ENCODE data around the gene ENO3. TPM values are rescaled to one million over a fixed set of nuclear protein-coding genes. Genes with fewer than 3 reads are reported as not detected.
A peak's percentile ranks its signal among the peaks of the same experiment; 100 is the strongest.

Gene ENO3
- total and polyA plus RNA-seq, 5 experiments from 2014 or later: 1.5 to 36.7 (median 3.0) TPM

- Mint-ChIP-seq H3K27ac (peak overlapping the region in 6 of 10 donors; percentile 40 to 91 (median 62)), H3K4me3 (peak overlapping the region in 8 of 10 donors; percentile 10 to 91 (median 79)), H3K9me3 (no peaks in the 10 kb centered on the region), H3K36me3 (peaks cover 6 to 11% (median 9%) of the 10 kb centered on the region in 3 donors), H3K27me3 (no peaks in the 10 kb centered on the region), H3K4me1 (peaks cover 15 to 34% (median 24%) of the 10 kb centered on the region in 4 donors)
- DNase-seq: no peak
- no peak for ATAC-seq
- POLR2A ChIA-PET: interaction anchor here (0.6 to 25.2 kb wide), 5 partner anchors 9 to 517 kb away, joined by 3 to 635 read pairs (median 3); partner anchors contain the start of genes DHX33, RNF167, SLC25A11 and SPAG7
Observed at GRCh38 chr17:4951486-4951885, 567 bp downstream of the ENO3 start.

- no peaks in the 10 kb centered on the region for H3K9me3 Mint-ChIP-seq
- POLR2A ChIA-PET: interaction anchor here (1.0 to 25.2 kb wide), 4 partner anchors 15 to 45 kb away, joined by 3 to 635 read pairs (median 92); partner anchors contain the start of genes RNF167, SLC25A11 and SPAG7
- peak overlapping the region in 2 of 10 donors; percentile 3 to 8 for H3K27ac Mint-ChIP-seq
- no peak for DNase-seq
- no peak for ATAC-seq
- H3K4me1 Mint-ChIP-seq: peaks cover 12 to 29% (median 22%) of the 10 kb centered on the region in 4 donors
- H3K4me3 Mint-ChIP-seq: peak overlapping the region in 1 of 10 donors; percentile 29
- H3K27me3 Mint-ChIP-seq: no peaks in the 10 kb centered on the region
- H3K36me3 Mint-ChIP-seq: no peaks in the 10 kb centered on the region
Observed at GRCh38 chr17:4953451-4953961, 2.6 kb downstream of the ENO3 start.

GRCh38 chr17:4955091-4955490 is 4.2 kb downstream of the ENO3 start:
- POLR2A ChIA-PET: interaction anchor here (8.8 to 25.2 kb wide), 2 partner anchors 14 to 17 kb away, joined by 179 to 635 read pairs; partner anchors contain the start of genes RNF167, SLC25A11 and SPAG7
- no peak overlapping the region for H3K4me3 Mint-ChIP-seq
- H3K27me3 Mint-ChIP-seq: no peaks in the 10 kb centered on the region
- DNase-seq (no peak), ATAC-seq (no peak)
- peaks cover 10 to 25% (median 21%) of the 10 kb centered on the region in 4 donors for H3K4me1 Mint-ChIP-seq
- H3K36me3 Mint-ChIP-seq: peaks cover 0 to 13% (median 0%) of the 10 kb centered on the region in 3 donors
- H3K27ac Mint-ChIP-seq: no peak overlapping the region
- H3K9me3 Mint-ChIP-seq: no peaks in the 10 kb centered on the region

GRCh38 chr17:4956493-4957061 is 5.7 kb downstream of the ENO3 start:
- no peaks in the 10 kb centered on the region for H3K9me3 Mint-ChIP-seq
- H3K27me3 Mint-ChIP-seq: no peaks in the 10 kb centered on the region
- H3K27ac Mint-ChIP-seq: no peak overlapping the region
- POLR2A ChIA-PET: interaction anchor here (0.8 to 25.2 kb wide), 4 partner anchors 8 to 57 kb away, joined by 3 to 635 read pairs (median 10); partner anchors contain the start of genes C17orf107, PFN1, RNF167 and SLC25A11
- DNase-seq (peak in 3 of 10 donors; percentile 28 to 37 (median 32)), ATAC-seq (no peak)
- H3K36me3 Mint-ChIP-seq: peaks cover 0 to 22% (median 5%) of the 10 kb centered on the region in 3 donors
- H3K4me3 Mint-ChIP-seq: no peak overlapping the region
- peaks cover 5 to 14% (median 10%) of the 10 kb centered on the region in 4 donors for H3K4me1 Mint-ChIP-seq

- H3K4me1 Mint-ChIP-seq: peaks cover 6 to 13% (median 10%) of the 10 kb centered on the region in 4 donors
- no peaks in the 10 kb centered on the region for H3K9me3 Mint-ChIP-seq
- peaks cover 0 to 25% (median 7%) of the 10 kb centered on the region in 3 donors for H3K36me3 Mint-ChIP-seq
- H3K4me3 Mint-ChIP-seq: no peak overlapping the region
- DNase-seq: no peak
- H3K27me3 Mint-ChIP-seq: no peaks in the 10 kb centered on the region
- no peak overlapping the region for H3K27ac Mint-ChIP-seq
- POLR2A ChIA-PET: interaction anchor here (0.6 to 25.2 kb wide), 4 partner anchors 9 to 18 kb away, joined by 4 to 635 read pairs (median 10); partner anchors contain the start of genes PFN1, RNF167, SLC25A11 and SPAG7
- ATAC-seq: no peak
Observed at GRCh38 chr17:4958102-4958501, 7.2 kb downstream of the ENO3 start.

GRCh38 chr17:4959261-4959965 is 8.5 kb downstream of the ENO3 start:
- peak overlapping the region in 1 of 10 donors; percentile 25 for H3K27ac Mint-ChIP-seq
- H3K4me1 Mint-ChIP-seq: peaks cover 8 to 14% (median 11%) of the 10 kb centered on the region in 4 donors
- ATAC-seq (no peak), DNase-seq (no peak)
- no peaks in the 10 kb centered on the region for H3K9me3 Mint-ChIP-seq
- POLR2A ChIA-PET: interaction anchor here (1.4 to 25.2 kb wide), 2 partner anchors 9 to 10 kb away, joined by 4 to 635 read pairs; partner anchors contain the start of gene SPAG7
- H3K36me3 Mint-ChIP-seq: peaks cover 0 to 27% (median 7%) of the 10 kb centered on the region in 3 donors
- H3K4me3 Mint-ChIP-seq: no peak overlapping the region
- no peaks in the 10 kb centered on the region for H3K27me3 Mint-ChIP-seq

- DNase-seq (no peak), ATAC-seq (no peak)
- Mint-ChIP-seq H3K27ac (peak overlapping the region in 2 of 10 donors; percentile 13 to 74), H3K27me3 (no peaks in the 10 kb centered on the region), H3K36me3 (peaks cover 0 to 30% (median 7%) of the 10 kb centered on the region in 3 donors), H3K9me3 (no peaks in the 10 kb centered on the region), H3K4me3 (no peak overlapping the region), H3K4me1 (peaks cover 8 to 17% (median 15%) of the 10 kb centered on the region in 4 donors)
- POLR2A ChIA-PET: interaction anchor here (1.4 to 25.2 kb wide), 2 partner anchors 8 to 11 kb away, joined by 4 to 635 read pairs; partner anchors contain the start of gene SPAG7
Observed at GRCh38 chr17:4960279-4960922, 9.5 kb downstream of the ENO3 start.

GRCh38 chr17:4965311-4965986 is 14.5 kb downstream of the ENO3 start:
- Mint-ChIP-seq H3K27ac (peak overlapping the region in 2 of 10 donors; percentile 37 to 58), H3K9me3 (no peaks in the 10 kb centered on the region), H3K36me3 (peaks cover 0 to 15% (median 5%) of the 10 kb centered on the region in 3 donors), H3K4me3 (peak overlapping the region in 8 of 10 donors; percentile 15 to 78 (median 42)), H3K27me3 (no peaks in the 10 kb centered on the region), H3K4me1 (peaks cover 15 to 20% (median 18%) of the 10 kb centered on the region in 4 donors)
- no peak for ATAC-seq
- DNase-seq: peak in 1 of 10 donors; percentile 58
- POLR2A ChIA-PET: interaction anchor here (15.5 kb wide), 1 partner anchor 18 kb away, joined by 635 read pairs; the partner anchor contains the start of genes ENO3, PFN1, RNF167 and SLC25A11

GRCh38 chr17:4966844-4967538 is 16.1 kb downstream of the ENO3 start:
- H3K27me3 Mint-ChIP-seq: no peaks in the 10 kb centered on the region
- no peaks in the 10 kb centered on the region for H3K9me3 Mint-ChIP-seq
- no peak overlapping the region for H3K4me3 Mint-ChIP-seq
- ATAC-seq: peak; percentile 84 to 86
- H3K36me3 Mint-ChIP-seq: peaks cover 0 to 12% (median 1%) of the 10 kb centered on the region in 3 donors
- H3K27ac Mint-ChIP-seq: peak overlapping the region in 3 of 10 donors; percentile 57 to 72 (median 61)
- DNase-seq: peak in 9 of 10 donors; percentile 79 to 98 (median 94)
- POLR2A ChIA-PET: interaction anchor here (0.6 to 15.5 kb wide), 21 partner anchors 12 to 666 kb away, joined by 3 to 635 read pairs (median 5); partner anchors contain the start of genes ARRB2, C17orf107, CAMTA2 and ENO3
- peaks cover 15 to 22% (median 21%) of the 10 kb centered on the region in 4 donors for H3K4me1 Mint-ChIP-seq

- H3K27ac Mint-ChIP-seq: peak within 1 kb of the TSS in 4 of 10 donors; percentile 57 to 92 (median 66)
- H3K4me3 Mint-ChIP-seq: no peak within 1 kb of the TSS
- ATAC-seq (peak; percentile 63 to 68), DNase-seq (peak; percentile 86 to 100 (median 94))
- H3K9me3 Mint-ChIP-seq: no peaks in the 10 kb centered on the region
- POLR2A ChIA-PET: interaction anchor here (0.6 to 15.5 kb wide), 26 partner anchors 11 to 413 kb away, joined by 3 to 635 read pairs (median 5); partner anchors contain the start of genes ARRB2, C17orf107, CAMTA2 and CHRNE
- H3K4me1 Mint-ChIP-seq: peaks cover 15 to 22% (median 21%) of the 10 kb centered on the region in 4 donors
- peaks cover 0 to 18% (median 2%) of the 10 kb centered on the region in 3 donors for H3K36me3 Mint-ChIP-seq
- no peaks in the 10 kb centered on the region for H3K27me3 Mint-ChIP-seq
Observed at GRCh38 chr17:4967539-4968485, 16.9 kb downstream of the ENO3 start, which contains the start of gene SPAG7. SPAG7 (minus strand) TSS chr17:4967817; CDS start chr17:4967804, 13 bp downstream.

Measured in naive thymus-derived CD8-positive, alpha-beta T cell (primary cell).